ENCODE measurements around the gene MLPH. TPM values are rescaled to one million over a fixed set of nuclear protein-coding genes. Genes with fewer than 3 reads are reported as not detected.

MLPH gene
- total and polyA plus RNA-seq, 4 donors: 71.0 to 295 (median 192) TPM

- H3K27ac ChIP-seq (ENCODE audit: low read depth in 1 of 2, low read length in 1 of 2): peak overlapping the region; percentile 85 to 89
- DNase-seq (peak in 2 of 3 donors; percentile 52 to 71), ATAC-seq (ENCODE audit: insufficient read depth, low FRiP score) (no peak)
- peaks cover 0 to 30% (median 16%) of the 10 kb centered on the region in 5 donors for H3K4me1 ChIP-seq (ENCODE audit: control insufficient read depth in 5 of 5, insufficient read depth in 5 of 5, low read length in 5 of 5)
- peaks cover 0 to 3% (median 0%) of the 10 kb centered on the region in 3 donors for H3K27me3 ChIP-seq (ENCODE audit: control insufficient read depth in 3 of 3, insufficient read depth in 3 of 3, low read length in 2 of 3)
- no peaks in the 10 kb centered on the region for H3K9me3 ChIP-seq (ENCODE audit: control insufficient read depth in 4 of 4, insufficient read depth in 3 of 4, low read length in 3 of 4)
- WGBS, 2 donors: 43 to 66% methylated on average over 12 of the region's 12 CpGs
- peak overlapping the region; percentile 35 for H3K4me3 ChIP-seq
- TF ChIP-seq CTCF (IDR thresholded peaks at IDR 0.05; ENCODE audit: control extremely low read depth, extremely low read depth): no peak
- H3K36me3 ChIP-seq (ENCODE audit: control insufficient read depth in 4 of 4, insufficient read depth in 4 of 4, low read length in 4 of 4): no peaks in the 10 kb centered on the region
- H3K9ac ChIP-seq (ENCODE audit: insufficient read depth in 1 of 2, low read length in 2 of 2): peak overlapping the region; percentile 59 to 72
These were observed 12.6 kb upstream of the MLPH start for GRCh38 chr2:237474442-237474911.

GRCh38 chr2:237474931-237475703 is 11.9 kb upstream of the MLPH start:
- peaks cover 0 to 35% (median 17%) of the 10 kb centered on the region in 5 donors for H3K4me1 ChIP-seq (ENCODE audit: control insufficient read depth in 5 of 5, insufficient read depth in 5 of 5, low read length in 5 of 5)
- peak; percentile 78 for ATAC-seq (ENCODE audit: insufficient read depth, low FRiP score)
- 2% methylated on average over 44 to 79 of the region's 79 CpGs for whole genome bisulfite sequencing, 2 donors
- peak overlapping the region; percentile 59 to 87 for H3K9ac ChIP-seq (ENCODE audit: insufficient read depth in 1 of 2, low read length in 2 of 2)
- H3K4me3 ChIP-seq: peak overlapping the region; percentile 49
- peak; percentile 62 for TF ChIP-seq CTCF (IDR thresholded peaks at IDR 0.05; ENCODE audit: control extremely low read depth, extremely low read depth)
- H3K27me3 ChIP-seq (ENCODE audit: control insufficient read depth in 3 of 3, insufficient read depth in 3 of 3, low read length in 2 of 3): peaks cover 0 to 3% (median 0%) of the 10 kb centered on the region in 3 donors
- H3K27ac ChIP-seq (ENCODE audit: low read depth in 1 of 2, low read length in 1 of 2): peak overlapping the region; percentile 85 to 89
- H3K36me3 ChIP-seq (ENCODE audit: control insufficient read depth in 4 of 4, insufficient read depth in 4 of 4, low read length in 4 of 4): no peaks in the 10 kb centered on the region
- DNase-seq: peak; percentile 95 to 97 (median 96)
- no peaks in the 10 kb centered on the region for H3K9me3 ChIP-seq (ENCODE audit: control insufficient read depth in 4 of 4, insufficient read depth in 3 of 4, low read length in 3 of 4)

DNA sequence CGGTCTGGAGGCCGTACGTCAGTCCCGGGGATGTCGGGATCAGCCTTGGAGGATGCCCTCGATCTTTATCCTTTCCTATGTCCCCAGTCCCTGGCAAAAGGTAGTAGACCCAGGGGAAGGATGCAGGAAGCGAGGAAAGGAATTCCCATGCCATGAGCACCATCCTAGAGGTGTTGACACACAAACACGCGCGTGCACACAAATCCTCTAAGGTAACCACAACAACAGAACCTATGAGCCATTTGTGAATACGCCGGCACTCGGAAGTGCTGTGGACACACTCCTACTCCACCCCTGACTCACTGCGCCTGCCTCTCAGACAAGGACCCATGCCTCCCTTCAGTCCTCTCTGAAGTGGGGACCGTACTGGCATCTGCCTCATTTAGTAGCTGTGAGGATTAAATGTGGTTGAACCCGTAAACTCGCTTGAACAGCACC is 11.3 kb upstream of the MLPH start:
- ATAC-seq (ENCODE audit: insufficient read depth, low FRiP score) (peak; percentile 8), DNase-seq (no peak)
- Histone ChIP-seq H3K9ac (ENCODE audit: insufficient read depth in 1 of 2, low read length in 2 of 2) (peak overlapping the region; percentile 44 to 87), H3K9me3 (ENCODE audit: control insufficient read depth in 4 of 4, insufficient read depth in 3 of 4, low read length in 3 of 4) (no peaks in the 10 kb centered on the region), H3K27me3 (ENCODE audit: control insufficient read depth in 3 of 3, insufficient read depth in 3 of 3, low read length in 2 of 3) (peaks cover 0 to 3% (median 0%) of the 10 kb centered on the region in 3 donors), H3K36me3 (ENCODE audit: control insufficient read depth in 4 of 4, insufficient read depth in 4 of 4, low read length in 4 of 4) (no peaks in the 10 kb centered on the region), H3K4me3 (peak overlapping the region; percentile 49), H3K27ac (ENCODE audit: low read depth in 1 of 2, low read length in 1 of 2) (peak overlapping the region; percentile 85 to 89), H3K4me1 (ENCODE audit: control insufficient read depth in 5 of 5, insufficient read depth in 5 of 5, low read length in 5 of 5) (peaks cover 0 to 35% (median 19%) of the 10 kb centered on the region in 5 donors)
- WGBS, 2 donors: 13 to 17% methylated on average over 17 of the region's 17 CpGs
- no peak for TF ChIP-seq CTCF (IDR thresholded peaks at IDR 0.05; ENCODE audit: control extremely low read depth, extremely low read depth)

Data from lung (tissue), 12 donors.